NCI-H446 treated with DMSO at 0.1 percent for 48 hours (cell line): ENCODE data around the gene DROSHA.
A peak's percentile ranks its signal among the peaks of the same experiment; 100 is the strongest.

Experiments used
- DNase-seq: peaks from one replicate; lab custom pipeline; 2025; lab: John Stamatoyannopoulos, UW

Gene DROSHA

DNA sequence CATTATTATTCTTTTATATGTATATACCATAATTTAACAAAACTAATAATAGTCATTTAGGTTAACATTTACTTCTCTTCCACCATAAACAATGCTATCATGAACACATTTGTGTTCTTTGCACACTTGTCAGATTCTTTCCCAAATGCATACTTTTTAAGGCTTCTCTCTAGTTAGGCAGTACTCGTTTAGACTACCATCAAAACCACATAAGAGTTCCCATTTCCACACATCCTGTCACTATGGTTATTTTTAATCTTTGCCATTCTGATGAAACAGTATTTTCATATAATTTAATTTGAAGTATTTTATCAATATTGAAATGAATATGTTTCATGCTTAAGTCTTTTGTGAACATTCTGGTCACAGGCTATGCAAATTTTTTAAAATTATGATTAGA, 15.1 kb downstream of the DROSHA start:
- DNase-seq, result no peak

DNA sequence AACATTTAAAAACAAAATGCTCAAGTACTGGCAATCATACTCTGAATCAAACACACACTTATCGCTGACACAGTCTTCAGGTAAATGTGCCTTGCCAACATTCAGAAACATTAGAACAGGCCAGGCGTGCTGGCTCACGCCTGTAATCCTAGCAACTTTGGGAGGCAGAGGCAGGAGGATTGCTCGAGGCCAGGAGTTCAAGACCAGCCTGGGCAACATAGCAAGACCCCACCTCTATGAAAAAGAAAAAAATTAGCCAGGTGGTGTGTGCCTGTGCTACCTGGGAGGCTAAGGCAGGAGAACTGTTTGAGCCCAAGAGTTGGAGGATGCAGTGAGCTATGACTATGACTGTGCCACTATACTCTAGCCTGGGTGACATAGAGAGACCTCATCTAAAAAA, 20.6 kb downstream of the DROSHA start:
- DNase-seq, result no peak

DNA sequence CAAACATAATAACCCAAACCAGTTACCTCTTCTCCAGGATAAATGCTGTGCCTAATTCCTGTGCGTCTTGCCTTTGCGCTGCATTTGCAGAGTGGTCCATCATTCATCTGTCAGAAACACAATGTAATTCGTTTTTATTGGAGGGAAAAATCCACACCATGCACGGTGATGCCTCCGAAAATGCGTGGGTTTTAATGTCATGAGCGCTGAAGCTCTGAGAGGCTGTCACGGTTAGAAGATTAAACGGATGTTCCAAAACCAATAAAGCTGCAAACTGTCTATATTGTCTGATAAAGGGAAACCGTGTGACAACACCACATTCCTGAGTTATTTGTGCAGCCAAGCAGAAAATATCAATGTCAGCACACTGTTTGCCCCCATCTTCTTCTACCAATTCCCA, 27.4 kb downstream of the DROSHA start:
- no peak for DNase-seq

DNA sequence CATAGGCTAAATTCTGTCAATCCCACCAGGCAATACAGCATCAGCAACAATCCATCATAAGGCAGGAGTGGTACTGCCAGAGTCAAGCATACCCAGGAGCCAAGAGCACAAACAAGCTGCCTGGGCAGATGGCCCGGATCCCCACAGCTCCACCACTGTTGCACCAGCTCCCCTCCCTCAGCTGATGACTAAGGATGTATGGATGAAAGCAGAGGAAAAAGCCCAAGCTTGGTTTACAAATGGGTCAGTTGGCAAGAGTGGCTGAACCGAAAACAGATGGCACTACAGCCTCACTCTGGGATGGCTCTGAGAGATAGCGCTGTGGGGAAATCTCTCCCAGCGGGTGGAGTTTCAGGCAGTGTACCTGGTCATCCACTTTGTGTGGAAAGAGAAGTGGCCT, 29.4 kb downstream of the DROSHA start:
- peak; percentile 96 for DNase-seq

- no peak for DNase-seq
Measured at GRCh38 chr5:31500256-31500655, 31.6 kb downstream of the DROSHA start.

DNA sequence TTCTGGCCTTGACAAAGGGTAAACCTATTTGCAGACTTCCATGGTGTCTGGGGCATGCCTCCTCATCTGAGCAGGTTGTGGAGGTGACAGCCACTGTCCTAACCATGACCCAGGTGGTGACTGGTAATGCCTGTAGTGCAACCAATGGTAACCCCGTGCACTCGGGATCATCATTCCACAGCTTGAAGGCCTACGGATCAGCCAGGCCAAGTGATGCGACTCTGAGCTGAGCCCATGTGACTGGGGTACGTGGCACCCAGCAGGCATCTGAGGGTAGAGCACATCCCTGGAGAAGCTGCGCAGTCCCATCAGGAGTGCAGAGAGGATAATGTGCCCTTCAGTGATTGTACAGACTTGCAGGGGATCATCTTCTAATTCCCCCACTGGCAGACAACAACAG, 35.0 kb downstream of the DROSHA start:
- no peak for DNase-seq

GRCh38 chr5:31496301-31496700, 35.6 kb downstream of the DROSHA start:
- DNase-seq, result no peak

DNA sequence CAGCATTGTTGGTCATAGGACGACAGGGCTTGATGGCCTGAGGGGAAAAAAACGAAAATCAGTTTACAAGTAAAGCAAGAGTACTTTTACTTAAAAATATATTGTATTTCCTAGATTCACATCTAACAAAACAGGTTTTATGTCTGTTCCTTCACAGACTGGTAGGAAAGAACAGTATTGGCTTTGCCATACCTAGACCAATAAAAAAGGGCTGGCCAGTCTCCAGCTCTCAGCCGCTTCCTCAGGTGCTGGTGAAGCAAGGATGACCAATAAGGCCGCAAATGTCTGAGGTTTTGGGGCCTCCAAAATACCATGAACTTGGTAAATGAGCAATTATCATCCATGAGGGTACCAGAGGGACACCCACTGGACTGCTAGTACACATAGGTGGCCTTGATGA, 36.6 kb downstream of the DROSHA start:
- DNase-seq, result no peak

DNA sequence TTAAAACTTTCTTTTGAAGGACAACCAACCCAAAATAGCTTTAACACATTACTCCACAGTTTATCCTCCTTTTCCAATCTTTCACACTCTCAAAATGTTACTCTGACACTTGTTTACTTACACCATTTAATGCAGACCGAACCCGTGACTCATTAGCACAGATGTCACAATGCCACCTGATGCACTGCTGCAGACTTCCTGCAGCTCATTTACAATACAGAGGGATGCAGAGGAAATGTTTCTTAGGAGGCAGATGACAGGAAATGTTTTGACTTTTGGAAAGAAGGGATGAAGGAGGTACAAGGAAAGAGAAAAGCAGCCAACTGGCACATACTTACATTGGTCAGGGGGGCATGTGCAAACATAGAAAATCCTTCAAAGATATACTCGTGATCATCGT, 39.0 kb downstream of the DROSHA start:
- DNase-seq, result no peak

DNA sequence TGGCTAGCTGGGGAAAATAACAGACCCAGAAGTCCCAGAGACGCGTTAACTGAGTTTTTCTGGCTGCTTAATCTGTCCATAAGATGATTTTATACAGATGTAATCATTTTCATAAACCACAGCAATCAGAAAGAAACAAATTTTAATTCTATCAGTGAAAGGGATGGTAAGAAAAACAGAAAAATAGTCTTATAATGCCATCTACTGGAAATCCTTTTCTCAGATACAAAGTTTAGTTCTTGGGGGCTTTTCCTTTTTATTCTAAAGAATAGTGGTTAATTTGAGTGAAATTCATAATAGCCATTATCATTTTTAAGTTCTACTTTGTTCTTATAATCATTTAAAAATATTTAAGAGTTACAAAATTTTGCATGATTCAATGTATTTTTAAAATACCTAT, 44.4 kb downstream of the DROSHA start:
- no peak for DNase-seq

- DNase-seq, result no peak
Measured at GRCh38 chr5:31486441-31486840, 45.5 kb downstream of the DROSHA start.

DNA sequence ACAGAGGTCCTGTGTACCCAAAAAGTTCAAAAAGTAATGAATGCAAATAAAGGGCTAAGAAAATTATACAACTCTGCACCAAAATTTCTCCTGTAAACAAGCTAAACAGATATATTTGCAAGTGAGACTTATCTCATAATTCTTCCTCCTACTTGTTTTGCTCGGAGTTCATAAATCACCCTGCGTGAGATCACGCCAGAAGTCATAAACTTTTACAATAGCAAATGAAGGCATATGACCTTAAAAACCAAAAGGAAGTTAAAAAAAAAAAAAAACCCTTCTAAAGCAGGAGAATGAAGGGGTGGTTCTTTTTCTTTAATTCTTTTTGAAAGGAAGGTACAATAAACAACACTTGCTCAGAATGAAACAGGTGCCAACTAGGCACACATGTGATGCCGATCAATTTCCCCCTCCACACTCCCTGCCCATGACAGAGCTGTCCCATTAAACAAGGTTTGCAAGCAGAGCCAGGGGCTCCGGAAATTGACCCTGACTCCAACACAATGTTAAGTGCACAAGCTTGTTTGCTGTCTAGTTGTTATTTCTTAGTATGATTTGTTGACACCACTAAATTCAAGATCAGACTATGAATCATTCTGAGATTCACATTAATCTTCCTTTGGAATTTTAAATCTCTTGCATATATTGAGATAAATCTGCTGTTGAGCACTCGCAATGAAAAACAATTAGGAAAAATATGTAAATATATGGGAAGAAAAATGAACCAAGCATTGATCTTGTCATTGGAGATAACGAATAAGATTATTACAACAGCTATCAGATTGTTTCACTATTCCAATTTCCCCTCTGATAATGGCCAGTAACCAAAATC, 46.3 kb downstream of the DROSHA start:
- no peak for DNase-seq

DNA sequence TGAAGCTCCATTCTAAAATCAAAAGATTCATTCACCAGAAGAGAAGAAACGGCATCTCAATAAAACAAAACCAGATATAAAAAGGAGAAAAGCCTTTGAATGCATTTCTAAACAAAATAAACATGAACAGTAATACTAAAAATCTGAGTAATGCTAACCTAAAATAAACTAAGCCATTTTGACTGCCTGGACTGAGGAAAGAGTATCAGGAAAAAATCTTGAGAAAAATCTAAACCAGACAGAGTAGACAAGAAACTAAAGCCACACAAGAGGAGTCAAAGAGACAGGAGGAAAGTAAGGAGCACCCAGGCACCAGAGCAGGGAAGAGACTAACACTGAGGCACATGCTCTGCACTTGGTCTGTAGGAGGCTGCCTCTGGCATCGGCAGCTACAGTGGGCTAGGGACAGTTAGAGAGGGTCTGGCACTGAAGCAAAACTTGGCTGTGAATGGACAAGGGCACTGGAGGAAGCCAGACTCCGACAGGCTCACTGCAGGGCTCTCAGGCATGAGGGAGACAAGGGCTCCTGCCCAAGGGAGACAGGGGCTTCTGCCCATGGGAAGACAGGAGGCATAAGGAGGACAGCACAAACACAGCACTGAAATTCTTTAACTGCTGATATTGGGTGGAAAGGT, 50.2 kb downstream of the DROSHA start:
- no peak for DNase-seq

DNA sequence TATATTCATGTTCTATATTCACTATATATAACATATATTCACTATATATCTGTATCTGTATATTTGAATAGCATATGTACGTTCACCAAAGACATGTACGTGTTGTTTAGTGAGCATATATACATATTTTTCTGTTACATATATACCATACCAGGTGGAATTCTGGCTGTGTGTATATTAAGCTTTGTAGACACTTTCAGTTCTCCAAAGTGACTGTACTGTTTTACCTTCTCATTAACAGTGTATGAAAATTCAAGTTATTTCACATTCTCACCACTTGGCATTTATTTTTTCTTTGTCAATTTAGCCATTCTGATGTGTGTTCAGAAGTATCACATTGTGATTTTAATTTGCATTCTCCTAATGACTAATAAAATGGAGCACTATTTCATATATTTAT, 52.2 kb downstream of the DROSHA start:
- DNase-seq, result no peak

DNA sequence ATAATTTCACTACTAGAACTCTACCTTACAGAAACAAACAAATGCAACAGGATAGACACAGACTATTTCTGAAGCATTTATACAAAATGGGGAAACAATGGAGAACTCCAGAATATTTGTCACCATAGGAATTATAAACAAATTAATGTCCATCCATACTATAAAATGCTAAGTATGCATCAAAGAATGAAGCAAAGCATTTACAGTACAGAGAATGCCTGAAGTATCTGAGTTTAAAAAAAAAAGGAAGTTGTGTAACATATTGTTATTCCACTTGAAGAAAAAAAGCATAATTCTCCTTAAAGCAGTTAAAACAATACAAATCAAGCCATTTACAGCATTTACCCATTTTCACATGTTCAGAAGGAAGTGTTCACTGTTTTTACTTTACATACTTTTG, 53.0 kb downstream of the DROSHA start:
- DNase-seq, result no peak

DNA sequence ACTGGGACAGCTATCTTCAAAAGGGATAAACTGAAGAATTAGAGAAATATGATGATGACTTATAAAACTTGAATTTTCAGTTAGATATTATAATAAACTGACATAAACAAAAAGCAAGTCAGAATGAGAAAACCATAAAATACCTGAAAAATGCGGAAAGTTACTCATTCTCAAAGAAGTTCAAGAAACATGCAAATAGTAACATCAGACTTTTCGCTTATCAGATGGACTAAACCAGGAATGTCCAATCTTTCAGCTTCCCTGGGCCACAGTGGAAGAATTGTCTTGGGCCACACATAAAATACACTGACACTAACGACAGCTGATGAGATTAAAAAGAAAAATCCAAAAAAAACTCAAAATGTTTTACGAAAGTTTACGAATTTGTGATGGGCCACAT, 53.9 kb downstream of the DROSHA start:
- no peak for DNase-seq

DNA sequence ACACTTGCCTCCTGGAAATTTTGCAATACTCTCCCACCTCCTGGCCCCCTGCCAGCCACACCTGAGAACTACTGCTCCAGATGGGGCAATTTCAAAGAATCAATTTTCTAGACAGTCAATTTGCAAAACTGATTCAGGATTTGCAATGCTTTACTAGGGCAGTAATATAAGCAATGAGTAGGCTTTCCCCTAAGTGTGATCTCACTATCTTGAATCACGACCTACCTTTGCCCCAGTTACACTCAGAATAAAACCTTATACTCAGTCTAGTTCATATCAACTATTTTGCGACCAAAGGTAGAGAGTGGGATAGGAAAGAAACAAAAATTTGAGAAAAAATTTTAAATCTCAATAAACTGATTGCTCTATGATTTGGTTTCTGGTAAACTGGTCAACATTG, 54.4 kb downstream of the DROSHA start:
- DNase-seq, result no peak

DNA sequence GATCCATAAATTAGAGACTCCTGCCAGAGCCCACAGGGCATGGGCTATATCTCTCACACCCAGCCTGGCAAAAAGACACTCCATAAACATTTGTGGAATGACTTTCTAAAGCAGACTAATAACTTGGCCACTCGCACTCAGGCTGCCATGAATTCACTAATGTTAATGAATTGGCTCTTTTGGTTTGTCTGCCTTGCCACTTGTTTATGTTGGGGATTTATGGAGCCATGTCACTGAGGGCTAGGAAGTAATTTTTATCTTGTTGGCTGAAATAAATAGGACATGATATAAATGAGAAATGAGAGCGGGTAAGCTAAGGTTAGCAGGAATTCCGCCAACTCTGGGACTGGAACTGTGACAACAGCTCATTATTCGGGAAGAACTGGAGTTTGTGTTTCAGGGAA, 55.2 kb downstream of the DROSHA start:
- DNase-seq, result peak; percentile 59

DNA sequence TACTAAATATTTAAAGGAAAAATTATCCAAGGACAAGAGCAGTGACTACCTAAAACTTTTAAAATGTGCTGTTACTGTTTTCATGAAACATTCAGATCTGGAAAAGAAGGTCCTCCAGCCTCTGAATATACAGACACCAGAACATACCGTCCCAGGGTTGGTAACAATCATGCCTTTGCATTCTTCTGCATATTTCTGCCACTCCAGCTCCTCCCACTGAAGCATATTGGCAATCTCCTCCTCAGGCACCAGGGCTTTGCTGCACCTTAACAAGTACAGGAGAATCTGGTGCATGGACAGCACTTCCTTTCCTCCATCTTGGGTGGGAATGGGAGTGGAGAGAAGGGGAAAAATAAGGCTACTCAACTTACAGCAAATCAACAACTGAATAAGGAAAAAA, 60.0 kb downstream of the DROSHA start:
- DNase-seq, result no peak

- DNase-seq, result no peak
Measured at GRCh38 chr5:31471040-31471439, 60.9 kb downstream of the DROSHA start.

DNA sequence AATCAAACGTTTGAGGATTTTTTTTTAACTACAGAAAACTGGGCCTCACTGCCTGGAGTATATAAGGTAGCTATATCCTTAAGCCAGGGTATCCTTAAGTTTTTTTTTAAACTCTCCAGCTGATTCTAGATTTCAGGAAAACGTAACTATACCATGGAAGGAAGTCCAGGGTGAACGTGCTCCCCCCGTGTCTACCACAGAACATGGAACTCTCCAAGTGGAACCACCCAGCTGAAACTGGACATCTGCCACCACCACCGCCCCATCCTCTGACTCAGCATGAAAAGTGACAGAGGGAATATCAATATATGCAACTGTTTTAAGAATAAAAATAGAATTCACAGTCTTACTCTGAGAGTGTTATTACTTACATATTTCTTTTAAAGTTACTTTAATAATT, 61.3 kb downstream of the DROSHA start:
- no peak for DNase-seq

DNA sequence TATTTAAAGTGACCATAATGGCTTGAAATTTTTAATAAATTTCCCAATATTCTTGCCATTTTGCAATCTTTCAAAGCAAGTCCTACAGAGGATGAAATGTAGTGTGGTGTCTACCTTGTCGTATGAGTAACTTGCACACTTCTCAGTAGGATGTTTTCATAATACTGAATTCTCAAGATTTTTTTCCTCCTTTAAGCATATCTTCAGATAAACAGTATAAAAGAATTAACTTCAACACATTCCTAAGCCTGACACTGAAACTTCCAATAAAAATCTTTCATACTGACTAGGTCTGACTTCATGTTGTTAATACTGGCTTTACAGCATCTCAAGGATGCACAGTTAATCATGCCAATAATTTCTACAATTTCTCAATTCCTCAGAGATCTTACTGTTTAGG, 62.0 kb downstream of the DROSHA start:
- no peak for DNase-seq

DNA sequence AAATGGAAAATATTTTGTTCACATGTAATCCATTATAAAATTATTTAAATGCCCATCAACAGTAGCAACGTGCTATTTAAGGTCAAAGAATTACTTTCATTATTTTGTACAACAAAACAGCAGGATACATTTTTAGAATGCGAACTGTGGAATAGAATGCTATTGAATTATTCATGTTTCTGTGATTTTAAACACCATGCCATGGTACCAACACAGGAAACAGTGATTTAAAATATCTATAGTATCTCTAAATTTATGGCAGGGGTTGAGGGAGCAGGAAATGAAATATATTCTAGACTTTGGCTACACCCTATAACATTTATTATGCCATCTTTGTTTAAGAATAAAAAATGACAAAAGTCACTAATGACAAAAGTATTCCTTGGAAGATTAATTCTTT, 62.4 kb downstream of the DROSHA start:
- DNase-seq, result no peak

DNA sequence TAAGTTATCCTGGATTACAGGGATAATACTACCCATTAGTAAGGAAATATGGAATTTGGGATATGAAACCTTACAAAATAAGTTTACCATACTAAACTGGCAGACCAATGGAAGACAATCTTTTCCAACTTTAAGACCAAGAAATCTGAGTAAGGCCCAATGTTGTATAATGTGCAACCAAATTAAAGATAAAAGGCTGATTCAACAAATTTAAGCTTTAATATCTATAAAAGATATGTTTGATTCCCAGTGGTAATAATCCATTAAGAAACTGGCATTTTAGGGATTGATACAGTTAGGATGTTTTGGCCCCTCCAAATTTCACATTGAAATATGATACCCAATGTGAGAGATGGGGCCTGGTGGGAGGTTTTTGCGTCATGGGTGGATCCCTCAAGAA, 66.6 kb downstream of the DROSHA start:
- DNase-seq, result no peak
